Dedifferentiated amniotic fluid mesenchymal stem cell (primary cell): ENCODE results near the gene DLG2.
"Not testable (repeated sequence)": the region's sequence is repeated elsewhere in the genome, so short reads cannot be mapped to it uniquely, and the experiment has no call there.

Experiments used
- DNase-seq: peaks from one replicate; pipeline ENCODE4 v3.0.0-alpha.2; 2016; ENCODE audit errors: extremely low spot score

Gene DLG2

DNA sequence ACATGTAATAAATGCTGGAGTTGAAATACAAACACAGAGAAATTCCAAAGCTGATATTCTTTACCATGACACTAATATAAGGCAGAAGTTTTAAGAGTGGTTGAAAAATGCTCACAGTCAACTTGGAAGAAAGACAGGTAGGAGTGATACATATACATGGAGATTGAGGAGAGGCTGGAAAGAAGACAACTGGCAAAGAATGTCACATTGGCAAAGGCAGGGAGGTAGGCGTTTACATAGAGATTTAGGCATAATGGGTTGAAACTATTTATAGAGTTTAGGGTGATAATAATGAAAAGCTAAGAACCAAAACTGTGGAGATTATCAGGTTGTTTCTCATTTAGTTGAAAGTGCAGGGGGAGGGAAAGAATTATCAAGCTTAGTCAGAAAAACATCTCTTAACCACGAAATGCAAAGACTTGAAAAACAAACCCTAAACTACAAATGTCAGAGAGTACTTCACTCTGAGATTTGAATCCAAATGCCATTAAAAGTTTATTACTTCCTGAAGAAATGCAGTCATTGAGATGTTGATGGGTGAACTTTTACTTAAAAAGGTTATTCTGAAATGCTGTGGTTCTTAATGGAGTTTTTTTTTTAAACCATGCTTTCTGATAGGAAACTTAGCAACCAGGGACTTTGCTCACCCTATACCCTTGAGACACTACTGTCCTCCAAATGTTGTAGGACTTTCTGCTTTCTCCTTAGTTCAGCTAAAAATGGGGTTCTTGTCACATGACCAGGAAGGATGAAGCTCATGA is 2202.6 kb downstream of the DLG2 start:
- no peak for DNase-seq

DNA sequence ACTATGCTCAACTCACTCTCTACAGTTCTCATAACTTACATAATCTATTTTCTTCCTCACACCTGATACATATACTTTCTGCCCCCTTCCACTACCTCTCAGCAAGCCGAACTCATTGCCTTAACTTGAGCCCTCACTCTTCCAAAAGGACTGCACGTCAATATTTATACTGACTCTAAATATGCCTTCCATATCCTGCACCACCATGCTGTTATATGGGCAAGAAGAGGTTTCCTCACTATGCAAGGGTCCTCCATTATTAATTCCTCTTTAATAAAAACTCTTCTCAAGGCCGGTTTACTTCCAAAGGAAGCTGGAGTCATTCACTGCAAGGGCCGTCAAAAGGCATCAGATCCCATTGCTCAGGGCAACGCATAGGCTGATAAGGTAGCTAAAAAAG is 2204.5 kb downstream of the DLG2 start:
- DNase-seq: not testable (repeated sequence)

DNA sequence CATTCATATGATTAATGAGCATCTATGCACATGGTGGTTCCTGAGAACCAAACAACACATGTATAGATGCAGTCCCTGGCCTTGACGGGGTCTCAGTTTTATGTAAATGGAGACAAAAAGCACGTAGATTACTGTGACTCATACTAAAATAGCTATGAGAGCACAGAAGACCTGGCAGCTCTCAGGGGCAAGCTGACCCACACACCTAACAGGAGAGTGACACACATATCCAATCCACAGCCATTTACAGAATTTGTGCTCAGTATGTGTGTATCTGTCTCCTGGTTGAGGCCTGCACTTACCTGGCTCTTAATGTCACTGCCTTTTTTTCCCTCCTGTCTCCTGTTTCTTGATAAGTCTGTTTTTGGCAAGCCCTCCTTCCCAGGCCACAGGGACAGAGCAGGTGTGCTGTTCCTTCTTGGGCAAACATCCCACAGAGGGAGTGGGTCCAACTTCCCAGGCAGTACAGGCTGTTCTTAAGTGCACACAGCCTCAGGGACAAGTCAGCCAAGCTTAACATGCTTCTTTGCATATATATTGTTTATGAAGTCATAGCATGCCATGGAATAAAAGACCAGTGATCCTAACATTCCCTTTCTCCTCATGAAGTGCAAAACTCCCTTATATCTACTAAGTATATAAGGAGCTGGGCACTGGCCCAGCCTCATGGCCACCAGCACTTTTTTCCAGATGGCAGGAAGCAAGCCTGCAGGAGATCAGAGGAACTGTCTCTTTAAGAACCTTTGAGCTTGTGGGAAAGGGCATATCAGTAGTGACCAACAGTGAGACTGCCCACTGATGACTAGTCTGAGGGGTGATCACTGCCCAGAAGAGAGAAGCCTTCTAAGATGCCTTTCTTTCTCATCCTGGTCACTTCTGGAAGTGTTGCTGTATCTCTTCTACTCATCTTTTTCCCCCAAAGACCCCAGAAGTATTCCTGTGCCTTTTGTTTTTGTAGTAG is 2216.3 kb downstream of the DLG2 start:
- DNase-seq: no peak

DNA sequence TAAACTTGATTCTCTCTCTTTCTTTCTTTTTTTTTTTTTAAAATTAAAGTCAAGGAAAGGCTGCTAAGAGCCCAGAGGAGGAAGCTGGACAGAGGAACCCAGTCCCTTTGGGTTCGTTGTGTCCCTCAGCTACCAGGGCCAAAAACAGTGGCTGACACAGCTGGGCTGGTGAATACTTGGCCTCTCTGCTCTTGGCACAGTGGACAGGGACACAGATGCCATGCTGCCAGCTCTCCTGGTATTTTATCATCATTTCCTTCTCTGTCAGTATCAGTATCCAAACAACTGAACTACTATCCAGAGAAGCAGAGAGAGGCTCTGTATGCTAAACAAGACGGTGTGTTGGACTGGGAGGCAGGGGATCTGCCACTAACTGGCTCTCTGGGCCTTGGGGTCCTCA is 2217.3 kb downstream of the DLG2 start:
- no peak for DNase-seq

DNA sequence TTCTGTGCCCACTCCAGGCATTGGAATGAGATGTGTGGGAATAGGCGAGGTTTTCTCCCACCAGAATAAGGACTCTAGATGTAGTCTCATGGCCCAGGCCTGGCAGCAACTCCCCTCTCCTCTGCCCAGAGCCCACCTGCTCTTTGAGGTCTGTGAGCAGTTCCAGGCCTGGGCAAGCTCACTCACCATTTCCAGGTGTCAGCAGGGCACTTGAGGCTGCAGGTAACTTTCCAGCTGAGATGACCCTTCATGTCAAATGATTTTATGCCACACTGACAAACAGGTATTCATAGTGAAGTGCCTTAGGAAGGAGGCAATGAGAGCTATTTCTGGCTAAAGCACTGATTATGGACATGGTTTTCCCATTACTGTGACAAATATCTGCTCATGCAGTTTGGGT is 2217.7 kb downstream of the DLG2 start:
- no peak for DNase-seq

DNA sequence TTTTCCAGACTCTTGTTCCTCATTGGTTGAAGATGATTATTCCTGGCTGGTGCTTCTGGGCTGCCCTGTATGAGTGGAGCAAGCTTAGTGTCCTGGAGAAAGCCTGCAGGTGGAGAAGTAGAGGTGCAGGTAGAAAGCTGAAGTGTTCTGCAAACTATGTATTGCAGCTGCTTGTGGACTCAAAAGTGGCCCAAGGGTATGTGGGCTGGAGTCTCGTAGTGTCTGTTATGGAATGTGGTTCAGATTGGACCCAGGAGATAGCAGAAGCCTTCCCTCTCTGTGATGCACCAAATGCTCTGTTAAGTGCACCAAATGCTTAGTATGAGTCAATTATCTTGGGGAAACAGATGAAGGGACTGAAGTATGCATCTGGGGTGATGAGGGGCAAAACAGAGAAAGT is 2218.2 kb downstream of the DLG2 start:
- DNase-seq: no peak
